Gastrocnemius medialis (tissue), 4 donors: ENCODE results near the gene SLC1A2. TPM values are rescaled to one million over a fixed set of nuclear protein-coding genes. Genes with fewer than 3 reads are reported as not detected.

Experiments
- ATAC-seq, 2 donors: fragments of 150-250 bp; one replicate each; pipeline ENCODE4 v1.9.1; 2016
- DNase-seq, 2 donors: peaks; one replicate each; pipeline ENCODE4 v3.0.0-alpha.2; 2019
- H3K27ac ChIP-seq, 4 donors: fragments of 200-600 bp; sonication (generic); 1 replicate in 1 of 4; 2 replicates in 3 of 4; pipeline ENCODE4 v1.5.1; 2016 to 2018; ENCODE audit warnings: mild to moderate bottlenecking in 2 of 4, moderate library complexity in 1 of 4
- H3K27me3 ChIP-seq, 3 donors: fragments of 200-600 bp; sonication (generic) in 2 of 3; 1 replicate in 1 of 3; 2 replicates in 2 of 3; pipeline versions ENCODE4 v1.5.1 to v1.6.0; 2016 to 2019; ENCODE audit warnings: mild to moderate bottlenecking in 1 of 3, moderate library complexity in 1 of 3
- H3K36me3 ChIP-seq, 2 donors: fragments of 200-600 bp; sonication (generic) in 1 of 2; one replicate each; pipeline ENCODE4 v1.5.1; 2017 to 2018
- H3K4me1 ChIP-seq, 2 donors: fragments of 200-600 bp; sonication (generic) in 1 of 2; one replicate each; pipeline ENCODE4 v1.5.1; 2016 to 2017; ENCODE audit warnings: mild to moderate bottlenecking in 2 of 2
- H3K4me3 ChIP-seq, 4 donors: fragments of 200-600 bp; sonication (generic) in 3 of 4; 1 replicate in 1 of 4; 2 replicates in 3 of 4; pipeline ENCODE4 v1.5.1; 2016 to 2019; ENCODE audit warnings: mild to moderate bottlenecking in 2 of 4
- H3K9me3 ChIP-seq, 3 donors: fragments of 200-600 bp; sonication (generic) in 2 of 3; 1 replicate in 1 of 3; 2 replicates in 2 of 3; pipeline ENCODE4 v1.5.1; 2016 to 2019
- CTCF ChIP-seq, 5 experiments: fragments of 450-650 bp in 3 of 5; fragments of 200-600 bp in 2 of 5; sonication (generic) in 2 of 5; IDR thresholded peaks in 4 of 5; conservative IDR thresholded peaks in 1 of 5; 1 replicate in 4 of 5; 2 replicates in 1 of 5; pipeline ENCODE4 v1.5.1; 2016 to 2019; ENCODE audit warnings: antibody characterized with exemption in 5 of 5, mild to moderate bottlenecking in 3 of 5, moderate library complexity in 3 of 5
- POLR2A ChIP-seq, 2 donors: fragments of 450-650 bp; IDR thresholded peaks; one replicate each; pipeline ENCODE4 v1.6.1; 2017; ENCODE audit warnings: antibody characterized with exemption in 2 of 2, mild to moderate bottlenecking in 2 of 2, moderate library complexity in 2 of 2
- in situ Hi-C, 4 donors: fragments of 200-750 bp; cut with MboI; loops; one replicate each; pipeline versions ENCODE4 v1.15.0 to v1.8.0; 2017; ENCODE audit warnings: low sequenced_read_pairs in 4 of 4
- intact Hi-C: fragments of 100-400 bp; cut with DNase I; formaldehyde crosslinking; loops from one replicate; pipeline ENCODE4 v1.15.1; 2023; ENCODE audit warnings: low total_unique reads
- total RNA-seq, 4 donors: library from RNA; depleted of rRNA; stranded (reverse); fragments of >200 nt; gene quantifications; one replicate each; pipeline versions ENCODE4 v1.1.0 to v1.2.3, GENCODE V29; 2016

SLC1A2 gene
- total RNA-seq, 4 donors from 2014 or later, result 0.15 to 1.1 (median 0.52) TPM

GRCh38 chr11:35262056-35262455 is 157.3 kb downstream of the SLC1A2 start:
- ATAC-seq, result no peak
- Histone ChIP-seq H3K27ac (no peak overlapping the region), H3K27me3 (no peaks in the 10 kb centered on the region), H3K9me3 (no peaks in the 10 kb centered on the region), H3K4me1 (no peaks in the 10 kb centered on the region), H3K4me3 (no peak overlapping the region), H3K36me3 (no peaks in the 10 kb centered on the region)
- in situ Hi-C loops (no loop called here), intact Hi-C loops (no loop called here)
- no peak for DNase-seq
- TF ChIP-seq CTCF (IDR thresholded peaks at IDR 0.05 in 4 of 5, conservative IDR thresholded peaks at IDR 0.05 in 1 of 5) (no peak), POLR2A (IDR thresholded peaks at IDR 0.05) (no peak)

DNA sequence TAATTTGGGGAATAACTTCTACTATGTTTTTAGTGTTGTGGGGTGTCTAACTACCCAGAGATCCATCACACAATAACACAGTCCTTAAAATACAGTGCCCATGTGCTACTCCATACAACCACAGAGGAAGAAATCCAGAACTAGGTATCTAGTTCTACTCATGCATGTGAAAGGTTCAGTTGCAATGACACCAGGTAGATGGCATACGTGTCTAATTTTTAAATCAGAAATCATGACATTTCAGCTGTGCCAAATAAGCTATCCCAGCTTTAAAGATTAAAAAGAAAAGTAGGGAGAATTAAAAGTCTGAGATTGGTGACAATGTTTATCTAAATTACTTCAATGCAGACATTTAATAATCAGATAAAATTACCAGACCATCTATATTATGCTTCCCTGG is 158.2 kb downstream of the SLC1A2 start:
- H3K4me1 ChIP-seq, result no peaks in the 10 kb centered on the region
- TF ChIP-seq POLR2A (IDR thresholded peaks at IDR 0.05) (no peak), CTCF (IDR thresholded peaks at IDR 0.05 in 4 of 5, conservative IDR thresholded peaks at IDR 0.05 in 1 of 5) (no peak)
- in situ Hi-C loops, result no loop called here
- no peaks in the 10 kb centered on the region for H3K27me3 ChIP-seq
- no peak overlapping the region for H3K27ac ChIP-seq
- no peaks in the 10 kb centered on the region for H3K36me3 ChIP-seq
- no peak for ATAC-seq
- DNase-seq, result no peak
- intact Hi-C loops, result no loop called here
- no peaks in the 10 kb centered on the region for H3K9me3 ChIP-seq
- no peak overlapping the region for H3K4me3 ChIP-seq

DNA sequence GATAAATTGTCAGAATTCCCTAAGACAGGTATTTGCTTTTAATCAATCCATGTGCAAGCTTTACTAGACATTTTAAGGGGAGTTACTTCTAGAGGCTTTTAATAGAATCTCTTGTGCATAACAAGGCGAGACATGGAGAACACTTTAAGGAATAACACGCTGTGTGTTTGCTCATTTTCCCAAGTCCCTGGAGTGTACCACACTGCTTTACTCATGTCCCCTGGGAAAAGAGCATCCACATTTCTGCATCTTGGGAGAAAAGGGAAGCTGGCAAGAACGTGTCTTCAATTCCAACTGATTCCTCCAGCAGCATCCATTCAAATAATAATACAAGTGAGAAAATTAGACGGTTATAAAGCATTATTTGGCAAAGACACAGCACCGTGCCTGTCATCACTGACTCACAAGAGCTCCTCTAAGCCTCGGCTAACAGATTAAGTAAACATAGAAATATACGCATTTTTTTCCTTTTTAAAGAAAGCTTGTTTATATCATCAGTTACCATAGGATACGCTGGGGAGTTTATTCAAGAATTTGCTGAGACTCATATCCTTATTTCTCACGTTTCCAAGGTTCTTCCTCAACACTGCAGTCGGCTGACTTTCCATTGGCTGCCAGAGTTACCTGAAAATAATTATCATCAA is 158.9 kb downstream of the SLC1A2 start:
- Histone ChIP-seq H3K27ac (no peak overlapping the region), H3K27me3 (no peaks in the 10 kb centered on the region), H3K4me3 (no peak overlapping the region), H3K4me1 (no peaks in the 10 kb centered on the region), H3K9me3 (no peaks in the 10 kb centered on the region), H3K36me3 (no peaks in the 10 kb centered on the region)
- DNase-seq (no peak), ATAC-seq (no peak)
- in situ Hi-C loops, result no loop called here
- TF ChIP-seq POLR2A (IDR thresholded peaks at IDR 0.05) (no peak), CTCF (IDR thresholded peaks at IDR 0.05 in 4 of 5, conservative IDR thresholded peaks at IDR 0.05 in 1 of 5) (no peak)
- intact Hi-C loops, result no loop called here

- Histone ChIP-seq H3K27me3 (no peaks in the 10 kb centered on the region), H3K4me3 (no peak overlapping the region), H3K9me3 (no peaks in the 10 kb centered on the region), H3K4me1 (no peaks in the 10 kb centered on the region), H3K36me3 (no peaks in the 10 kb centered on the region), H3K27ac (no peak overlapping the region)
- DNase-seq, result no peak
- ATAC-seq, result no peak
- TF ChIP-seq POLR2A (IDR thresholded peaks at IDR 0.05), result no peak
- no peak for TF ChIP-seq CTCF (IDR thresholded peaks at IDR 0.05 in 4 of 5, conservative IDR thresholded peaks at IDR 0.05 in 1 of 5)
- in situ Hi-C loops (no loop called here), intact Hi-C loops (no loop called here)
Measured at GRCh38 chr11:35259529-35259928, 159.8 kb downstream of the SLC1A2 start.

DNA sequence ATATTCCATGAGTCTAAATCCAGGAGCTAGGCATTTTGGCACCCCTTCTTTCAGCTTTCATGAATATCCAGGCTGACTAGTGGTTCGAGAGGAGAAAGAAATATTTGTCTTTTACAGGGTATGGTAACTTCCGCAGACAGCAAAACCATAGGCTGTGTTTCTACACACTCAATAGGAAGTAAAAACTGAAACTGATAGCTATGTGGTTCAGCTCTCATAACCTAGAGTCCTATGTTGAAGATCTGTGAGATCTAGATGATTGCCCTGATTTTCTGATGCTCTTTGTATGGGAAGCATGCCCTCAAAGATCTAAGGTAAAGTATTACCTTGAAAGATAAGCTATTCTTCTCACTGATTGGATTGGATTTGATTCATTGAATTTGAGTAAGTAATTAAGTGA is 162.1 kb downstream of the SLC1A2 start:
- H3K4me1 ChIP-seq, result no peaks in the 10 kb centered on the region

More for the DNA sequence above, 162.1 kb downstream of the SLC1A2 start:
- Histone ChIP-seq H3K27me3 (no peaks in the 10 kb centered on the region), H3K4me3 (no peak overlapping the region), H3K36me3 (no peaks in the 10 kb centered on the region), H3K27ac (no peak overlapping the region), H3K9me3 (no peaks in the 10 kb centered on the region)
- DNase-seq (no peak), ATAC-seq (no peak)
- intact Hi-C loops, result no loop called here
- TF ChIP-seq POLR2A (IDR thresholded peaks at IDR 0.05), result no peak
- in situ Hi-C loops, result no loop called here
